DND-41 (cell line): ENCODE results near the gene RGS18.
"Not testable (repeated sequence)": the region's sequence is repeated elsewhere in the genome, so short reads cannot be mapped to it uniquely, and the experiment has no call there.

Experiments
- ATAC-seq: fragments of 200-7000 bp; cut with Tn5 transposase; 3 replicates; pipeline ENCODE4 v1.9.1; 2021; ENCODE audit warnings: low read depth; ENCODE audit not compliant: insufficient read depth
- DNase-seq: peaks from one replicate; pipeline ENCODE4 v3.0.0-alpha.2; 2020
- H2AFZ ChIP-seq: 2 replicates; pipeline ENCODE4 v1.6.0; 2012; ENCODE audit warnings: low read depth, low read length
- H3K27ac ChIP-seq: 2 replicates; pipeline ENCODE4 v1.5.1; 2012; ENCODE audit warnings: low read length, inconsistent platforms
- H3K27me3 ChIP-seq: fragments of 200-600 bp; sonication (generic); 2 replicates; pipeline ENCODE4 v1.6.0; 2012; ENCODE audit warnings: low read length, mild to moderate bottlenecking, inconsistent platforms; ENCODE audit not compliant: insufficient read depth, poor library complexity
- H3K36me3 ChIP-seq: 2 replicates; pipeline ENCODE4 v1.5.1; 2012; ENCODE audit warnings: low read length, inconsistent platforms; ENCODE audit not compliant: insufficient read depth
- H3K4me1 ChIP-seq: 2 replicates; pipeline ENCODE4 v1.5.1; 2012; ENCODE audit warnings: mild to moderate bottlenecking, low read length; ENCODE audit not compliant: insufficient read depth
- H3K4me2 ChIP-seq: 2 replicates; pipeline ENCODE4 v1.6.0; 2012; ENCODE audit warnings: mild to moderate bottlenecking, moderate library complexity, low read length, inconsistent platforms; ENCODE audit not compliant: insufficient read depth
- H3K4me3 ChIP-seq, 2 experiments: fragments of 200-600 bp in 1 of 2; shearing (Covaris generic) in 1 of 2; 2 replicates each; pipeline ENCODE4 v1.5.1; 2012 to 2016; ENCODE audit warnings: inconsistent platforms in 2 of 2, low read length in 2 of 2, mild to moderate bottlenecking in 2 of 2, low read depth in 1 of 2, moderate library complexity in 1 of 2
- H3K79me2 ChIP-seq: 2 replicates; pipeline ENCODE4 v1.6.0; 2012; ENCODE audit warnings: low read length, inconsistent platforms; ENCODE audit not compliant: insufficient read depth
- H3K9ac ChIP-seq: 2 replicates; pipeline ENCODE4 v1.6.0; 2012; ENCODE audit warnings: low read depth, mild to moderate bottlenecking, inconsistent platforms, low read length, moderate library complexity
- H3K9me3 ChIP-seq: 2 replicates; pipeline ENCODE4 v1.5.1; 2012; ENCODE audit warnings: low read length, moderate library complexity, mild to moderate bottlenecking, inconsistent platforms; ENCODE audit not compliant: insufficient read depth, severe bottlenecking
- H4K20me1 ChIP-seq: 2 replicates; pipeline ENCODE4 v1.6.0; 2012; ENCODE audit warnings: low read length; ENCODE audit not compliant: insufficient read depth
- EZH2 ChIP-seq: IDR thresholded peaks from 3 replicates; pipeline ENCODE4 v1.6.1; 2012; ENCODE audit warnings: borderline replicate concordance, low read depth, mild to moderate bottlenecking, moderate library complexity, low read length, inconsistent platforms; ENCODE audit not compliant: severe bottlenecking
- TF ChIP-seq, protein P1 (sequence below): IDR thresholded peaks from 2 replicates; pipeline ENCODE4 v1.5.1; 2012; ENCODE audit warnings: borderline replicate concordance, low read length, moderate library complexity, mild to moderate bottlenecking; ENCODE audit not compliant: poor library complexity, severe bottlenecking; ENCODE audit errors: extremely low read depth

The RGS18 gene

DNA sequence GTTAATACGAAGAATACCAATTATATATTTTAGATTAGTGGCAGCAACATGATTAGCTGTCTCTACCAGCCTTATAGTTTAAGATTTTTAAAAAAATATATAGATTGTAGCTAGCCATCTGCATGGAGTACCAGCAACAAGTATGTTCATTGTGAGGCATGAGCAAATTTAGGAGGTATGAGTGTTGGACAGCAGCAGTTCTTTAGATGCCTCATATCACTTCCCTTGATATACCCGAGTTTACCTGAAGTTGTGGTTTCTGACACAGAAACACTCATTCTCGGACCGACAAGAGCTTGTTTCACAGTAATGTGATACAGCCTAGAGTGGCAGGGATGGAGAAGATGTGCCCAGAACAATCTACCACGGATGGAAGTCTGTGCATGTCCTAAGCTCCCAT, 69.1 kb downstream of the RGS18 start:
- no peaks in the 10 kb centered on the region for H3K79me2 ChIP-seq
- DNase-seq (no peak), ATAC-seq (no peak)
- H3K4me3 ChIP-seq = no peak overlapping the region
- H3K27me3 ChIP-seq = no peaks in the 10 kb centered on the region
- no peaks in the 10 kb centered on the region for H3K9me3 ChIP-seq
- no peak overlapping the region for H3K4me2 ChIP-seq
- no peak overlapping the region for H3K27ac ChIP-seq
- TF ChIP-seq, protein P1, sequence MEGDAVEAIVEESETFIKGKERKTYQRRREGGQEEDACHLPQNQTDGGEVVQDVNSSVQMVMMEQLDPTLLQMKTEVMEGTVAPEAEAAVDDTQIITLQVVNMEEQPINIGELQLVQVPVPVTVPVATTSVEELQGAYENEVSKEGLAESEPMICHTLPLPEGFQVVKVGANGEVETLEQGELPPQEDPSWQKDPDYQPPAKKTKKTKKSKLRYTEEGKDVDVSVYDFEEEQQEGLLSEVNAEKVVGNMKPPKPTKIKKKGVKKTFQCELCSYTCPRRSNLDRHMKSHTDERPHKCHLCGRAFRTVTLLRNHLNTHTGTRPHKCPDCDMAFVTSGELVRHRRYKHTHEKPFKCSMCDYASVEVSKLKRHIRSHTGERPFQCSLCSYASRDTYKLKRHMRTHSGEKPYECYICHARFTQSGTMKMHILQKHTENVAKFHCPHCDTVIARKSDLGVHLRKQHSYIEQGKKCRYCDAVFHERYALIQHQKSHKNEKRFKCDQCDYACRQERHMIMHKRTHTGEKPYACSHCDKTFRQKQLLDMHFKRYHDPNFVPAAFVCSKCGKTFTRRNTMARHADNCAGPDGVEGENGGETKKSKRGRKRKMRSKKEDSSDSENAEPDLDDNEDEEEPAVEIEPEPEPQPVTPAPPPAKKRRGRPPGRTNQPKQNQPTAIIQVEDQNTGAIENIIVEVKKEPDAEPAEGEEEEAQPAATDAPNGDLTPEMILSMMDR = no peak
- H3K36me3 ChIP-seq = no peaks in the 10 kb centered on the region
- H3K9ac ChIP-seq = no peak overlapping the region
- H4K20me1 ChIP-seq = no peaks in the 10 kb centered on the region
- H3K4me1 ChIP-seq = peaks cover 8% of the 10 kb centered on the region
- 0 out of 2 replicates have a peak overlapping the region, but pooled peaks have one; percentile 19 for H2AFZ ChIP-seq

DNA sequence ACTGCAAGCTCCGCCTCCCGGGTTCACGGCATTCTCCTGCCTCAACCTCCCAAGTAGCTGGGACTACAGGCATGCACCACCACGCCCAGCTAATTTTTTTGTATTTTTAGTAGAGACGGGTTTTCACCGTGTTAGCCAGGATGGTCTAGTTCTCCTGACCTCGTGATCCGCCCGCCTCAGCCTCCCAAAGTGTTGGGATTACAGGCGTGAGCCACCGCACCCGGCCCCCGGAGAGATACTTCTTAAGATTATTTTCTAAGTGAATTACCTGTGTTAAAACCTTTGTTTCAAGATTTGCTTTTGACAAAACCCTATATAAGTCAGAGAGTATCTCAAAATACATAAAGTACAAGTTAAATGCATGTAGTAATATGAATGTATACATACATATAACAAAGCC, 69.7 kb downstream of the RGS18 start:
- not testable (repeated sequence) for H3K27me3 ChIP-seq, H3K79me2 ChIP-seq, DNase-seq, H3K9me3 ChIP-seq, H3K4me3 ChIP-seq, H2AFZ ChIP-seq, H3K9ac ChIP-seq, H3K4me2 ChIP-seq, H3K36me3 ChIP-seq, H3K4me1 ChIP-seq, ATAC-seq, H4K20me1 ChIP-seq, H3K27ac ChIP-seq

DNA sequence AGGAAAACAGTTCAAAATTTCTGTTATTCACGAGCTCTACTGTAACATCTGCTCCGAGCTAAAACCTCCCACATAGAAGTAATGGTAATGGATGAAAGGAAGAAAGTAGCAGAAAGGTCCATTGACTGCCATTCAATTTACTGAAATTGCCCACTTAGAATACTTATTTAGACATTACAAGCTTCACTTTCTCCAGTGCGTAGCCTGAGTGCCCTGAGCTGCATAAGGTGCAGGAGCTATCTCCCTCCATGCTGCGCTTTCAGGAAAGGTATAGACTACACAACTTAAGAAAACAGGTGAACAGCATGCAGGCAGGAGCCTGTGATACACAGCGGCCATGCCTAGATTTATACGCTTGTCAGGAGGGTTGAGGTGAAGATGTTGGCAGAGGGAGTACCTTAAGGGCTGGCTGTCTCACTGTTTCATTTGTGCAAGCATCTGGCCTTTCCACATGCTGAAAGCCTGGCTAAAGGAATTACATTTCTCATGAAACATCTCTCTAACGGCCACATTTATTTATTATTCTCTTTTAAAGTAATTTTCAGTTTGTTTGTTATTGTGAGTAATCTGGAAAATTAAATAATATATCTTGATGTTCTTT, 74.7 kb downstream of the RGS18 start:
- no peak overlapping the region for H3K4me3 ChIP-seq
- H3K4me2 ChIP-seq = no peak overlapping the region
- no peaks in the 10 kb centered on the region for H3K27me3 ChIP-seq
- H3K79me2 ChIP-seq = no peaks in the 10 kb centered on the region
- H3K4me1 ChIP-seq = 0 out of 2 replicates have a peak, but pooled peaks cover 7% of the 10 kb centered on the region
- no peak overlapping the region for H3K9ac ChIP-seq
- no peak overlapping the region for H3K27ac ChIP-seq
- no peaks in the 10 kb centered on the region for H4K20me1 ChIP-seq
- no peaks in the 10 kb centered on the region for H3K9me3 ChIP-seq
- TF ChIP-seq, protein P1 = no peak
- TF ChIP-seq EZH2 = no peak
- ATAC-seq = no peak
- DNase-seq = no peak
- H2AFZ ChIP-seq = peak overlapping the region; percentile 21
- no peaks in the 10 kb centered on the region for H3K36me3 ChIP-seq

DNA sequence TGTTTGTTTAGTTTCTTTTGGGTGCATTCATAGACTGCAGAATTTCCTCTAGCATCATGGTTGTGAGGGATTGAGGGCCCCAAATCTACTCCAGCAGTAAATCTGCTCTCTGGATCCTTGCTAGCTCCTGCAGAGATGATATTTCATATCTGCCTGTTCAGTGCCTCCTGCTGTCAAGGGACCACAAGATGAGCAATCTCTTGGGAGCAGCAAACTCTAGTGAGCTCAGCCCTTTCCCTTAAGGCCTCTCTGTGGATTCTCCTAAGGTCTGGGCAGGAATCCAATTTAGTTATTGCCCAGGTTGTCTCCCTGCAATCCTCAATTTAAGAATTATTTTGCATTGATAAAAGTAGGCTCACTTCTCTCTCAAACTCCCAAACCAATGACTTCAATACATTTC, 76.9 kb downstream of the RGS18 start:
- Histone ChIP-seq H3K4me3 (no peak overlapping the region), H3K4me1 (0 out of 2 replicates have a peak, but pooled peaks cover 7% of the 10 kb centered on the region), H3K36me3 (no peaks in the 10 kb centered on the region), H3K27ac (no peak overlapping the region), H3K9ac (no peak overlapping the region), H3K79me2 (no peaks in the 10 kb centered on the region), H3K4me2 (no peak overlapping the region), H3K27me3 (no peaks in the 10 kb centered on the region), H3K9me3 (no peaks in the 10 kb centered on the region), H2AFZ (peak overlapping the region; percentile 26; the same call in 1 of the 2 replicates), H4K20me1 (no peaks in the 10 kb centered on the region)
- no peak for TF ChIP-seq EZH2
- TF ChIP-seq, protein P1 = peak; percentile 4
- peak; percentile 37; the same call in 1 of the 3 replicates for ATAC-seq
- DNase-seq = no peak
